ENCODE data around the gene SMYD5. TPM values are rescaled to one million over a fixed set of nuclear protein-coding genes. Genes with fewer than 3 reads are reported as not detected.

The SMYD5 gene
- polyA plus RNA-seq, 3 donors, result 1.6 to 5.2 (median 1.7) TPM

DNA sequence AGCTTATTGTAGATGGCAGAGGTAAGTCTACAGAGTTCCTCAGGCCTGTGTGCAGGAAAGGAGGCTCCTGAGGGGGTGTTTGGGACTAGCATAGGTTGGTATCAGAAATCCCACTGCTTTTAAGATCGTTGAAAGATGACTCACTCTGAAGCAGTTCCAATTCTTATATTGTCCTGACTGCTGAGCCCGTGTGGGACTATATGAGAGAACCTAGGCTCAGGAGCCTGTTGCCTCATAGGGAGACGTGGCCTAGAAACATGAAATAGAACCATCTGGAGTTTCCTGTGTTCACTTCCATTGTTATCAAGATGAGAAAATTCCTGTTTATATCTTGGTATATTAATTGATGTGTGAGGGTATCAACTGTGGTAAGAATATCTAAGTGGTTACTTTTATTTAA is 25.7 kb downstream of the SMYD5 start:
- 92% methylated on average over 2 of the region's 3 CpGs for WGBS (ENCODE audit: insufficient coverage)
- Histone ChIP-seq H4K20me1 (ENCODE audit: insufficient read depth, low read length) (peaks cover 77% of the 10 kb centered on the region), H3K27me3 (ENCODE audit: control insufficient read depth in 2 of 2, insufficient read depth in 2 of 2, low read length in 2 of 2) (no peaks in the 10 kb centered on the region), H3K9me3 (replicated peaks in 1 of 2; ENCODE audit: control insufficient read depth in 1 of 2, insufficient read depth in 1 of 2, low read length in 2 of 2) (no peaks in the 10 kb centered on the region), H3K79me2 (ENCODE audit: insufficient read depth, low read length) (peaks cover 62% of the 10 kb centered on the region), H3K4me2 (replicated peaks; ENCODE audit: extremely low read depth, low read length, poor library complexity, severe bottlenecking) (no peak overlapping the region), H3K27ac (ENCODE audit: low read depth in 1 of 2, low read length in 2 of 2) (no peak overlapping the region), H3K4me1 (ENCODE audit: control insufficient read depth in 1 of 2, insufficient read depth in 2 of 2, low read length in 2 of 2) (peaks cover 10 to 12% of the 10 kb centered on the region in 2 donors), H3K4me3 (replicated peaks in 1 of 3; ENCODE audit: low read depth in 2 of 3, low read length in 3 of 3) (no peak overlapping the region), H3K9ac (ENCODE audit: insufficient read depth, low read length, poor library complexity, severe bottlenecking) (no peak overlapping the region), H2AFZ (ENCODE audit: insufficient read depth, low read depth, low read length, poor library complexity, severe bottlenecking) (no peak overlapping the region), H3K36me3 (replicated peaks in 1 of 2; ENCODE audit: control insufficient read depth in 1 of 2, insufficient read depth in 2 of 2, low read length in 2 of 2) (peaks cover 50 to 77% of the 10 kb centered on the region in 2 donors)
- intact Hi-C loops (cut with micrococcal nuclease), result loop anchor here in 1 of 2 donors (10.0 kb wide), 1 partner anchor 145 kb away; the partner anchor contains the start of gene ALMS1
- Mint-ChIP-seq H3K9me3 (no peaks in the 10 kb centered on the region), H3K4me1 (peaks cover 18% of the 10 kb centered on the region), H3K36me3 (peaks cover 41 to 55% of the 10 kb centered on the region in 2 donors), H3K4me3 (no peak overlapping the region), H3K27ac (no peak overlapping the region), H3K27me3 (ENCODE audit: low read depth in 3 of 3) (no peaks in the 10 kb centered on the region)
- no peak for DNase-seq
- TF ChIP-seq, protein P1, sequence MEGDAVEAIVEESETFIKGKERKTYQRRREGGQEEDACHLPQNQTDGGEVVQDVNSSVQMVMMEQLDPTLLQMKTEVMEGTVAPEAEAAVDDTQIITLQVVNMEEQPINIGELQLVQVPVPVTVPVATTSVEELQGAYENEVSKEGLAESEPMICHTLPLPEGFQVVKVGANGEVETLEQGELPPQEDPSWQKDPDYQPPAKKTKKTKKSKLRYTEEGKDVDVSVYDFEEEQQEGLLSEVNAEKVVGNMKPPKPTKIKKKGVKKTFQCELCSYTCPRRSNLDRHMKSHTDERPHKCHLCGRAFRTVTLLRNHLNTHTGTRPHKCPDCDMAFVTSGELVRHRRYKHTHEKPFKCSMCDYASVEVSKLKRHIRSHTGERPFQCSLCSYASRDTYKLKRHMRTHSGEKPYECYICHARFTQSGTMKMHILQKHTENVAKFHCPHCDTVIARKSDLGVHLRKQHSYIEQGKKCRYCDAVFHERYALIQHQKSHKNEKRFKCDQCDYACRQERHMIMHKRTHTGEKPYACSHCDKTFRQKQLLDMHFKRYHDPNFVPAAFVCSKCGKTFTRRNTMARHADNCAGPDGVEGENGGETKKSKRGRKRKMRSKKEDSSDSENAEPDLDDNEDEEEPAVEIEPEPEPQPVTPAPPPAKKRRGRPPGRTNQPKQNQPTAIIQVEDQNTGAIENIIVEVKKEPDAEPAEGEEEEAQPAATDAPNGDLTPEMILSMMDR (IDR thresholded peaks at IDR 0.05), result no peak

DNA sequence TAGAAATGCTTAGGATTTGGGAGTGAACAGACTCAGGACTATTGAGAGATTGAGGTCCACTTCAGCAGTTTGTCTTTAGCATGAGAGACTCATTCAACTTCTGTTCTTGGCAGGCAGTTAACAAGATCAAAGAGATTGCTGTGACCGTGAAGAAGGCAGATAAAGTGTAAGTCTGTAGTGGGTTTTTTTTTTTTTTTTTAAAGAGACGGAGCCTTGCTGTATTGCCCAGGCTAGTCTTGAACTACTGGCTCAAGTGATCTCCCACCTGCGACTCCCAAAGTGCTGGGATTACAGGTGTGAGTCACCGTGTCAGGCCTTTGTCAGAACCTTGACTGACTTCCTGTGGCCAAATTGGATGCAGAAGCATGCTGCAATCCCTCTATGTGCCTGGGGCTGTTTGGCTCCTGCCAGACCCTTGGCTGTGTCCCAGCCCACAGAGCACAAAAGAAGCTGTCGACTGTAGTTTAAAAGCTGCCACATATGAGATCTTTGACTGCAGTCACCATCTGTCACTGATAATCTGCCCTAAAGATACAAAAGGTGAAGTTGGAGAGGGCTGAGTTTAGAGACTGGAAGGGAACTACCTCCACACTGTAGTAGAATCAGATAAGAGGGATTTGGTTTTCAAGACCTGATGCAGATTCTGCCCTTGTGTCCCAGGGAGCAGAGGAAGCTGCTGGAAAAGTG is 30.0 kb downstream of the SMYD5 start:
- intact Hi-C loops (cut with micrococcal nuclease), result no loop called here

More for the DNA sequence above, 30.0 kb downstream of the SMYD5 start:
- no peaks in the 10 kb centered on the region for H3K9me3 ChIP-seq (replicated peaks in 1 of 2; ENCODE audit: control insufficient read depth in 1 of 2, insufficient read depth in 1 of 2, low read length in 2 of 2)
- Mint-ChIP-seq H3K27ac (no peak overlapping the region), H3K4me1 (no peaks in the 10 kb centered on the region), H3K36me3 (peaks cover 76 to 84% of the 10 kb centered on the region in 2 donors), H3K4me3 (no peak overlapping the region), H3K9me3 (no peaks in the 10 kb centered on the region), H3K27me3 (ENCODE audit: low read depth in 3 of 3) (no peaks in the 10 kb centered on the region)
- no peaks in the 10 kb centered on the region for H3K27me3 ChIP-seq (ENCODE audit: control insufficient read depth in 2 of 2, insufficient read depth in 2 of 2, low read length in 2 of 2)
- H3K79me2 ChIP-seq (ENCODE audit: insufficient read depth, low read length), result peaks cover 20% of the 10 kb centered on the region
- H3K4me3 ChIP-seq (replicated peaks in 1 of 3; ENCODE audit: low read depth in 2 of 3, low read length in 3 of 3), result no peak overlapping the region
- no peak overlapping the region for H2AFZ ChIP-seq (ENCODE audit: insufficient read depth, low read depth, low read length, poor library complexity, severe bottlenecking)
- DNase-seq, result no peak
- TF ChIP-seq, protein P1 (IDR thresholded peaks at IDR 0.05), result no peak
- WGBS (ENCODE audit: insufficient coverage), result 88% methylated on average over 4 of the region's 5 CpGs
- no peak overlapping the region for H3K4me2 ChIP-seq (replicated peaks; ENCODE audit: extremely low read depth, low read length, poor library complexity, severe bottlenecking)
- peaks cover 51% of the 10 kb centered on the region for H4K20me1 ChIP-seq (ENCODE audit: insufficient read depth, low read length)
- peaks cover 88 to 100% of the 10 kb centered on the region in 2 donors for H3K36me3 ChIP-seq (replicated peaks in 1 of 2; ENCODE audit: control insufficient read depth in 1 of 2, insufficient read depth in 2 of 2, low read length in 2 of 2)
- no peak overlapping the region for H3K27ac ChIP-seq (ENCODE audit: low read depth in 1 of 2, low read length in 2 of 2)
- no peak overlapping the region for H3K9ac ChIP-seq (ENCODE audit: insufficient read depth, low read length, poor library complexity, severe bottlenecking)
- H3K4me1 ChIP-seq (ENCODE audit: control insufficient read depth in 1 of 2, insufficient read depth in 2 of 2, low read length in 2 of 2), result no peaks in the 10 kb centered on the region
